Measurements from ENCODE around the gene CBLC. TPM values are rescaled to one million over a fixed set of nuclear protein-coding genes. Genes with fewer than 3 reads are reported as not detected.

The CBLC gene
- total and polyA plus RNA-seq, 2 of the 4 experiments (the other 2 are of a cell fraction): not detected

DNA sequence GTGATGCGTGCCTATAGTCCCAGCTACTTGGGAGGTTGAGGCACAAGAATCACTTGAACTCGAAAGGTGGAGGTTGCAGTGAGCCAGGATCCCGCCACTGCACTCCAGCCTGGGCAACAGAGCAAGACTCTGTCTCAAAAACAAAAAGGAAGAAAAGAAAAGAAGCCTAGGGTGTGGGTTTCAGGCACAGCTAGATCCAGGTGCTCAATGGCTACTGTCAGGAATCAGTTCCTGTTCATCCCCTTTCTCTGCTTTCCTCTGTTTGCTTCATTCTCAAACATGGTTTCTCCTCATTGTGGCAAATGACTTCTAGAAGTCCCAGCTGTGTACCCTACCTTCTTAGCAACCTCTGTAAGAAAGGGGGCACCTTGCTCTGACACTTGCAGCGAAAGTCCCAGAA is 5.9 kb downstream of the CBLC start:
- Histone ChIP-seq H3K9me1 (ENCODE audit: insufficient read depth, low read length) (no peaks in the 10 kb centered on the region), H2AFZ (replicated peaks; ENCODE audit: low read length, poor library complexity) (no peak overlapping the region), H2BK5ac (ENCODE audit: low read depth, low read length, poor library complexity, severe bottlenecking) (no peak overlapping the region), H3K18ac (ENCODE audit: low read depth, low read length) (no peak overlapping the region), H2AK9ac (replicated peaks; ENCODE audit: low read depth, low read length, poor library complexity) (no peak overlapping the region), H3K4ac (ENCODE audit: low read depth, low read length) (no peak overlapping the region), H2BK15ac (ENCODE audit: low read depth, low read length) (no peak overlapping the region), H3K14ac (replicated peaks; ENCODE audit: low read depth, low read length) (no peak overlapping the region), H2BK20ac (ENCODE audit: low read depth, low read length) (peak overlapping the region; percentile 35; the same call in 1 of the 2 replicates), H4K8ac (ENCODE audit: low read depth in 2 of 2, low read length in 2 of 2) (0 out of 4 replicates have a peak overlapping the region, but pooled peaks of 1 of the 2 experiments have one; percentile 25), H3K79me1 (ENCODE audit: low read depth in 1 of 2, low read length in 2 of 2) (no peaks in the 10 kb centered on the region), H3K9ac (ENCODE audit: low read depth, low read length) (no peak overlapping the region), H3K36me3 (ENCODE audit: control insufficient read depth, insufficient read depth, low read length) (no peaks in the 10 kb centered on the region), H4K5ac (ENCODE audit: low read depth, low read length) (no peak overlapping the region), H3K27ac (ENCODE audit: insufficient read depth, low read length) (no peak overlapping the region), H3K4me2 (ENCODE audit: low read depth, low read length) (no peak overlapping the region), H3K9me3 (ENCODE audit: control insufficient read depth, insufficient read depth, low read length) (no peaks in the 10 kb centered on the region), H3K4me3 (ENCODE audit: insufficient read depth, low read depth, low read length) (no peak overlapping the region), H3K23ac (ENCODE audit: low read depth, low read length) (no peak overlapping the region), H3K4me1 (ENCODE audit: control insufficient read depth, insufficient read depth, low read length) (no peaks in the 10 kb centered on the region), H3K56ac (ENCODE audit: extremely low read depth, insufficient read depth, low read length) (no peak overlapping the region), H4K20me1 (ENCODE audit: insufficient read depth, low read length) (no peaks in the 10 kb centered on the region), H2AK5ac (ENCODE audit: low read depth, low read length) (no peak overlapping the region; the same call in 1 of the 2 replicates), H4K91ac (ENCODE audit: insufficient read depth, low read depth, low read length) (no peak overlapping the region), H3K27me3 (ENCODE audit: control insufficient read depth, insufficient read depth, low read length) (no peaks in the 10 kb centered on the region), H2BK120ac (ENCODE audit: low read depth, low read length) (0 out of 2 replicates have a peak overlapping the region, but pooled peaks have one; percentile 32)
- intact Hi-C loops (cut with micrococcal nuclease): no loop called here
- ChIA-PET POLR2A (ENCODE audit: unreplicated experiment) (no interaction called here), CTCF (interaction anchor here (0.8 to 1.4 kb wide), 2 partner anchors 60 to 63 kb away, joined by 4 read pairs; partner anchors contain the start of gene NECTIN2)
- WGBS, 2 experiments (ENCODE audit: extremely low coverage in 2 of 2, insufficient read length in 1 of 2): 94% methylated on average over 3 of the region's 4 CpGs; no CpG with 5 or more reads in 1 of the 2 experiments
- ATAC-seq (ENCODE audit: low read depth) (no peak), DNase-seq (no peak)
- dilution Hi-C loops (cut with HindIII; ENCODE audit: low sequenced_read_pairs, unreplicated experiment): no loop called here
- TF ChIP-seq FOS (IDR thresholded peaks at IDR 0.05; ENCODE audit: low read depth, low read length) (no peak), CHD1 (IDR thresholded peaks at IDR 0.05; ENCODE audit: low read depth, low read length) (no peak), NFE2L2 (IDR thresholded peaks at IDR 0.05; ENCODE audit: low read depth, low read length) (no peak), POLR2A (IDR thresholded peaks at IDR 0.05; ENCODE audit: low read depth, low read length) (no peak), CEBPB (IDR thresholded peaks at IDR 0.05; ENCODE audit: low read depth, low read length) (no peak), RAD21 (IDR thresholded peaks at IDR 0.05; ENCODE audit: low read length) (no peak), MAZ (IDR thresholded peaks at IDR 0.05; ENCODE audit: borderline replicate concordance, low read depth, low read length) (no peak), MAFK (IDR thresholded peaks at IDR 0.05; ENCODE audit: low read depth, low read length) (no peak), BHLHE40 (IDR thresholded peaks at IDR 0.05; ENCODE audit: low read depth, low read length) (no peak), MXI1 (IDR thresholded peaks at IDR 0.05; ENCODE audit: borderline replicate concordance, low read depth, low read length) (no peak), RFX5 (IDR thresholded peaks at IDR 0.05; ENCODE audit: low read depth, low read length) (no peak), SMC3 (IDR thresholded peaks at IDR 0.05; ENCODE audit: low read depth, low read length) (no peak), RCOR1 (IDR thresholded peaks at IDR 0.05; ENCODE audit: insufficient replicate concordance, low read length) (no peak)
- TF ChIP-seq, protein P1, sequence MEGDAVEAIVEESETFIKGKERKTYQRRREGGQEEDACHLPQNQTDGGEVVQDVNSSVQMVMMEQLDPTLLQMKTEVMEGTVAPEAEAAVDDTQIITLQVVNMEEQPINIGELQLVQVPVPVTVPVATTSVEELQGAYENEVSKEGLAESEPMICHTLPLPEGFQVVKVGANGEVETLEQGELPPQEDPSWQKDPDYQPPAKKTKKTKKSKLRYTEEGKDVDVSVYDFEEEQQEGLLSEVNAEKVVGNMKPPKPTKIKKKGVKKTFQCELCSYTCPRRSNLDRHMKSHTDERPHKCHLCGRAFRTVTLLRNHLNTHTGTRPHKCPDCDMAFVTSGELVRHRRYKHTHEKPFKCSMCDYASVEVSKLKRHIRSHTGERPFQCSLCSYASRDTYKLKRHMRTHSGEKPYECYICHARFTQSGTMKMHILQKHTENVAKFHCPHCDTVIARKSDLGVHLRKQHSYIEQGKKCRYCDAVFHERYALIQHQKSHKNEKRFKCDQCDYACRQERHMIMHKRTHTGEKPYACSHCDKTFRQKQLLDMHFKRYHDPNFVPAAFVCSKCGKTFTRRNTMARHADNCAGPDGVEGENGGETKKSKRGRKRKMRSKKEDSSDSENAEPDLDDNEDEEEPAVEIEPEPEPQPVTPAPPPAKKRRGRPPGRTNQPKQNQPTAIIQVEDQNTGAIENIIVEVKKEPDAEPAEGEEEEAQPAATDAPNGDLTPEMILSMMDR (conservative IDR thresholded peaks at IDR 0.05; ENCODE audit: low read depth, low read length): no peak
- TF ChIP-seq, protein P2, sequence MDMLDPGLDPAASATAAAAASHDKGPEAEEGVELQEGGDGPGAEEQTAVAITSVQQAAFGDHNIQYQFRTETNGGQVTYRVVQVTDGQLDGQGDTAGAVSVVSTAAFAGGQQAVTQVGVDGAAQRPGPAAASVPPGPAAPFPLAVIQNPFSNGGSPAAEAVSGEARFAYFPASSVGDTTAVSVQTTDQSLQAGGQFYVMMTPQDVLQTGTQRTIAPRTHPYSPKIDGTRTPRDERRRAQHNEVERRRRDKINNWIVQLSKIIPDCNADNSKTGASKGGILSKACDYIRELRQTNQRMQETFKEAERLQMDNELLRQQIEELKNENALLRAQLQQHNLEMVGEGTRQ (IDR thresholded peaks at IDR 0.05; ENCODE audit: low read depth, low read length): no peak
- TF ChIP-seq, protein P3, sequence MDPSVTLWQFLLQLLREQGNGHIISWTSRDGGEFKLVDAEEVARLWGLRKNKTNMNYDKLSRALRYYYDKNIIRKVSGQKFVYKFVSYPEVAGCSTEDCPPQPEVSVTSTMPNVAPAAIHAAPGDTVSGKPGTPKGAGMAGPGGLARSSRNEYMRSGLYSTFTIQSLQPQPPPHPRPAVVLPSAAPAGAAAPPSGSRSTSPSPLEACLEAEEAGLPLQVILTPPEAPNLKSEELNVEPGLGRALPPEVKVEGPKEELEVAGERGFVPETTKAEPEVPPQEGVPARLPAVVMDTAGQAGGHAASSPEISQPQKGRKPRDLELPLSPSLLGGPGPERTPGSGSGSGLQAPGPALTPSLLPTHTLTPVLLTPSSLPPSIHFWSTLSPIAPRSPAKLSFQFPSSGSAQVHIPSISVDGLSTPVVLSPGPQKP (IDR thresholded peaks at IDR 0.05; ENCODE audit: borderline replicate concordance, low read depth, low read length): no peak
- BruUV-seq (replicated peaks): no TSS peak
- in situ Hi-C loops (cut with MboI; ENCODE audit: low sequenced_read_pairs): loop anchor here (5.0 to 25.0 kb wide), 2 partner anchors 59 to 221 kb away; no protein-coding TSS in a partner anchor

All from IMR-90 (cell line).